Activated naive CD4-positive, alpha-beta T cell (primary cell): ENCODE results near the gene CTDSP1.

ENCODE experiments used
- DNase-seq, 4 experiments: peaks; one replicate each; lab custom pipeline; 2025; lab: John Stamatoyannopoulos, UW

The CTDSP1 gene

DNA sequence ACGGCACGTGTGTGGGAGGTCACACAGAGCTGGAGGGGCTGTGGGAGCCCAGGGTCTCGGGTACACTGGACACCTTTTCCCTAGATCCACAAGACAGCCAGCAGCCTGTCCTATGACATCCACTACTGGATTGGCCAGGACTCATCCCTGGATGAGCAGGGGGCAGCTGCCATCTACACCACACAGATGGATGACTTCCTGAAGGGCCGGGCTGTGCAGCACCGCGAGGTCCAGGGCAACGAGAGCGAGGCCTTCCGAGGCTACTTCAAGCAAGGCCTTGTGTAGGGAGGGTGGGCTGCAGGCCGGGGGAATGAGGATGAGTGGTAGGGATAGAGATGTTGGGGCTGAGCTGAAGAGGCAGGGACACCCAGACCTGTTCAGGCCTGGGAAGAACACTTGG is 25.9 kb downstream of the CTDSP1 start:
- DNase-seq, result no peak

DNA sequence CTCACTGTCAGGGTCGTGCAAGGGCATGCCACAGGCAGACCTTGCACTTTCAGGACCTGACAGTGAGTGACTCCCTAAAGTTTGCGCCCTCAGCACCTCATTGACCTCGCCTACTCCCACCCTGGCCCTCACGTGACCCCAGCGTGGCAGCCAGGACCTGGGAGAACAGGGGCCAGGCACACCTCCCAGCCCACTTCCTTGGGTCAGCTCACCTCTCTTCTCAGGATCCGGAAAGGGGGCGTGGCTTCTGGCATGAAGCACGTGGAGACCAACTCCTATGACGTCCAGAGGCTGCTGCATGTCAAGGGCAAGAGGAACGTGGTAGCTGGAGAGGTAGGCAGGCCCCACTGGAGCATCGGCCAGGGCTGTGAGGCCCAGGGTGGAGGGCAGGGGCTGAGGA is 28.1 kb downstream of the CTDSP1 start:
- no peak for DNase-seq

DNA sequence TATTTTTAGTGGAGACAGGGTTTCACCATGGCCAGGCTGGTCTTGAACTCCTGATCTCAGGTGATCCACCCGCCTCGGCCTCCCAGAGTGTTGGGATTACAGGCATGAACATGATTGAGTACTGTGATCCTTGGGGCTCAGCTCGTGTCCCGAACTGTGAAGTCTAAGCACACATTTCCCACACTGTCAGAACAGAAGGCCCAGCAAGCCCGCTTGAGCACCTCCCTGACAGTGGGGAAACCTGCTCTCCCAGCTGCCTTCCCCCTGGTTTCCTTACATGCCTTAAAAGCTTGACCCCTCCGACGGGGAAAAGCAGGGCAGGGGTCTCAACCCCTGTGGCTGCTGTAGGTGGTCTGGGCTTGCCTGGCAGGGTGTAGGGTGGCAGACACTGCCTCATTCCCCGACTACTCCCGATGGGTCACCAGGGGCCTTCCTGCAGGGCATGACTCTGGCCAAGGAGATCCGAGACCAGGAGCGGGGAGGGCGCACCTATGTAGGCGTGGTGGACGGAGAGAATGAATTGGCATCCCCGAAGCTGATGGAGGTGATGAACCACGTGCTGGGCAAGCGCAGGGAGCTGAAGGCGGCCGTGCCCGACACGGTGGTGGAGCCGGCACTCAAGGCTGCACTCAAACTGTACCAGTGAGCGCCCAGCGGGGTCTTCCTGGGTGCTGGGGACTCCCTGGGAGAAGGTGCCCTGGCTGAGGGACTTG is 29.3 kb downstream of the CTDSP1 start:
- DNase-seq, result no peak

DNA sequence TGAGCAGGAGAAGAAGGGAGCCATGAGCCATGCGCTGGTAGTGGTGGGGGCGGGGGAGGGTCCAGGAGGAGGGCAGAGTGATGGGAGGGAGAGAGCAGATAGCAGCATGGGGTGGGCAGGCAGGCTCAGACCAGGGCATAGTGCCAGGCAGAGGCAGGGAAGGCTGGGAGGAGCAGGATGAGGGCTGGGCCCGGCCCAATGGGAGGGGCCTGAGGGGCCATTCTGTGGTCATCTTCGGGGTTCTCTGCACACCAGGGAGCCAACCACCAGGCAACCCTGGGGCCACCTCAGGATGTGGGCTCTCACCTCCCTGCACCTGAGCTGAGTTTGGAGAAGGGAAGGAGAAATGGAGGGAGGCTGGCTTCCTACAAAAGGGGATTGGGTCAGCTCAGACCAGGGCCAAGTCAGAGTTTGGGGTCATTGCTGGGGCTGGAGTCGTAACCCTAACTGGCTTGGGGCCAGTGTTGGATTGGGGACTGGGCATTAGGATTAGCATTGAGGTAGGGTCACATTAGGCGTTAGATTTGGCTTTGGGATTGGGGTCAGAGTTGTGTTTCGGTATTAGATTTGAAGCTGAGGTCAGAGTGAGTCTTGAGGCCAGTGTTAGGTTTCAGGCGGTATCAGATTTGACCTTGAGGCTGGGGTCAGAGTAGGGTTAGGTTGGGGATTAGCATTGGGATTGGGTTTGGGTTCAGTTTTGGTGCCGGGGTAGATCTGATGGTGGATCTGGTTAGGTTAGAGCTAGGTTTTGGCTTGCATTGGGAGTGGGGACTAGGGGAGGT is 30.4 kb downstream of the CTDSP1 start:
- DNase-seq, result no peak

DNA sequence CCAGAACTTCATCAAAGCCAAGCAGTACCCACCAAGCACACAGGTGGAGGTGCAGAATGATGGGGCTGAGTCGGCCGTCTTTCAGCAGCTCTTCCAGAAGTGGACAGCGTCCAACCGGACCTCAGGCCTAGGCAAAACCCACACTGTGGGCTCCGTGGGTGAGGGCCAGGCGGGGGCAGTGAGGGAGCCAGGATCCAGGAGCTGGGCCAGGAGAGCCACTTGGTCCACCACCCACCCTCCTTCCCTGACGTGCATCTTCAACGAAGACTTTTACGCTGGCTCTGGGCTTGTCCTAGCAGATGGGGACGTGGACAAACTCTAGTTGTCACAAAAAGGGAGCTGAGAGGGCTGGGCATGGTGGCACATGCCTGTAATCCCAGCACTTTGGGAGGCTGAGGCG is 31.1 kb downstream of the CTDSP1 start:
- no peak for DNase-seq

DNA sequence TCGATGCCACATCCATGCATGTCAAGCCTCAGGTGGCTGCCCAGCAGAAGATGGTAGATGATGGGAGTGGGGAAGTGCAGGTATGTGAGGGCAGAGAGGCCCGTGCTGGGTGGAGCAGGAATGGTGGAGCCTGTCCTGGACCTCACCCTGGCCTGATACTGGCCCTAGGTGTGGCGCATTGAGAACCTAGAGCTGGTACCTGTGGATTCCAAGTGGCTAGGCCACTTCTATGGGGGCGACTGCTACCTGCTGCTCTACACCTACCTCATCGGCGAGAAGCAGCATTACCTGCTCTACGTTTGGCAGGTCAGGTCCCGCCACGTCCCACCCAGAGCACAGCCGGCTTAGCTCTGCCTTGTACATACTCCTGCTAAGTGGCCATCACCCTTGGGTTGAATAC is 32.2 kb downstream of the CTDSP1 start:
- no peak for DNase-seq

DNA sequence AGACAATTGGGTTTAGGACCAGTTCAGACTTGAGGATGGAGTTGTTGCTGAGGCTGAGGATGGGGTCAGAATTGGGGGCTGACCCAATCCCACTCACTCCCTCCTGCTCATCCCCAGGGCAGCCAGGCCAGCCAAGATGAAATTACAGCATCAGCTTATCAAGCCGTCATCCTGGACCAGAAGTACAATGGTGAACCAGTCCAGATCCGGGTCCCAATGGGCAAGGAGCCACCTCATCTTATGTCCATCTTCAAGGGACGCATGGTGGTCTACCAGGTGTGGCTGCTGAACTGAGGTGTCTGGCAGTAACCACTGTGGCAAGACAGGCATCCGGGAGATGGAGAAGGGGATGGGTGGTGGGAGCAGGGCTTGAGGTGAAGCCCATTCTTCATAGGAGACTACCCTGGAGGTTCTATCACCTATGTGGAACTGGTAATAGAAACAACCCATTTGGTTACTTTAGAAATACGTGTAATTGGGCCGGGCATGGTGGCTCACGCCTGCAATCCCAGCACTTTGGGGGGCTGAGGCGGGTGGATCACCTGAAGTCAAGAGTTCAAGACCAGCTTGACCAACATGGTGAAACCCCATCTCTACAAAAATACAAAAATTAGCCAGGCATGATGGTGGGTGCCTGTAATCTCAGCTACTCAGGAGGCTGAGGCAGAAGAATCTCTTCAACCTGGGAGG is 33.2 kb downstream of the CTDSP1 start:
- DNase-seq, result no peak

DNA sequence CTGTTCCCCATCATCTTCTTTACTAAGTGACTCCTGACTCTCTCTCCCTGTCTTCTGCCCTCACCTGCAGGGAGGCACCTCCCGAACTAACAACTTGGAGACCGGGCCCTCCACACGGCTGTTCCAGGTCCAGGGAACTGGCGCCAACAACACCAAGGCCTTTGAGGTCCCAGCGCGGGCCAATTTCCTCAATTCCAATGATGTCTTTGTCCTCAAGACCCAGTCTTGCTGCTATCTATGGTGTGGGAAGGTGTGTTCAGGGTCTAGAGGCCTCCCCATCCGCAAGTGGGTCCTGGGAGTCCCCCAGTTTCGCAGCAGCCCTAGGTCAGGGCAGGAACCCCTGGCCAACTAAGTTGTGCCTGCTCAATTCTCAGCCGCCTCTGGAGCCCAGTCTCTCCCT is 34.8 kb downstream of the CTDSP1 start:
- no peak for DNase-seq

DNA sequence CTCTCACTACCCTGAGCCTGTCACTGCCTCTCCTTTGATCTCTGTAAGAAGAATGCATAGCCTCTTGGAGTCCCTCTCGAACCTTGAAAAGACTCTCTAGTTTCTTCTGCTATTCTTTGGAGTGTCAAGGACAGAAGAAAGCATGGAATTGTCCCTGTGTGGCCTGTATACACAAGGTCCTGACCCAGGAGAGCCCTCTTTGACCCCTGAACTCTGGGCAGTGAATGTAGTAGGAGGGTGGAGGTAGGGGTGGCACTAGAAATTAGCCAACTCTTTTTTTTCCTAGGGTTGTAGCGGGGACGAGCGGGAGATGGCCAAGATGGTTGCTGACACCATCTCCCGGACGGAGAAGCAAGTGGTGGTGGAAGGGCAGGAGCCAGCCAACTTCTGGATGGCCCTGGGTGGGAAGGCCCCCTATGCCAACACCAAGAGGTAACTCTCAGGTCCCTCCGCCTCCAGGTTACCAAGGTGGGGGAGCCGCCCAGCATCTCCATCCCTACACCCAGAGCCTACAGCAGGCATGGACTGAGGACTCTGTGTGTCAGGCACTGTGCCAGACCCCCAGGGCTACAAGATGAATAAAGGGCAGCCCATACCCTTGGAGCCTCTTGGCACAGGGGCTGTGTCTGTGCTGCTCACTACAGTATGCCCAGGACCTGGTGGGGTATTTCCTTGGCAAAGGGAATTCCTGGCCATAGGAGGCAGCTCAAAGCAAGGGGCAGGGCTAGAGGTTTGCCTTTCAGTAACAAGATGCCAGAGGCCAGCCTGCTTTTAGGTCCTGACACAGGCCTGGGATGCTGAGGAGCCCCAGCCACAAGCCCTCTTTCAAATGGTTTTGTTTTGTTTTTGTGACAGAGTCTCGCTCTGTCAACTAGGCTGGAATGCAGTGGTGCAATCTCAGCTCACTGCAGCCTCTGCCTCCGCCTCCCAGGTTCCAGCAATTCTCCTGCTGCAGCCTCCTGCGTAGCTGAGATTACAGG is 35.6 kb downstream of the CTDSP1 start:
- DNase-seq, result no peak

DNA sequence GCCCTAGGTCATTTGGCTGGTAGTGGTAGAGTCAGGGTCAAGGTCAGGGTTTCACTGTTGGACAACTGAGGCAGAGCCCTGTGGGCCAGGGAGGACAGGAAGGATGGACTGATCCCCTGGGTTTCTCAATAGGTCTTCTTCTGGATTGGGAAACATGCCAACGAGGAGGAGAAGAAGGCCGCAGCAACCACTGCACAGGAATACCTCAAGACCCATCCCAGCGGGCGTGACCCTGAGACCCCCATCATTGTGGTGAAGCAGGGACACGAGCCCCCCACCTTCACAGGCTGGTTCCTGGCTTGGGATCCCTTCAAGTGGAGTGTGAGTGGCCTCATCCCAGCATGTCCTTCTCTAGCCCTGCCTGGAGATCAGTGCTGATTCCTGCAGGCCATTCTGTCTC is 37.3 kb downstream of the CTDSP1 start:
- DNase-seq, result no peak

DNA sequence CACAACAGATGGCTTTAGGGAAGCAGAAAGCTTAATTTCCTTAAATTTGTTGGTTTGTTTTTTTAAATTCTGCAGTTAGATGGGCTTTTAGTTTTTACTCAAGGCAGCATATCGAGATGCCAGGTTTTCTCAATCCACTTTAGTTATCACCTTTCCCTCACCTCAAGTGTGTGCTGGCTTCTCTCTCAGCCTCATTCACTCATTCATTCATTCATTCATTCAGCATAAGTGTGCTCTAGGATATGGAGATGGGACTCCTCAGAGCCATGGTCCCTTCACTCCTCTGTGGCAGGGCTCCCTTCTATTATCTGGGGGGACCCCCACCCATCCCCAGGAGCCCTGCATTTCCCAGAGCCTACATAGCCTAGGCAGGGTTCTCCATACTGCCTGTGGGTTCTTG is 38.3 kb downstream of the CTDSP1 start:
- DNase-seq, result no peak

DNA sequence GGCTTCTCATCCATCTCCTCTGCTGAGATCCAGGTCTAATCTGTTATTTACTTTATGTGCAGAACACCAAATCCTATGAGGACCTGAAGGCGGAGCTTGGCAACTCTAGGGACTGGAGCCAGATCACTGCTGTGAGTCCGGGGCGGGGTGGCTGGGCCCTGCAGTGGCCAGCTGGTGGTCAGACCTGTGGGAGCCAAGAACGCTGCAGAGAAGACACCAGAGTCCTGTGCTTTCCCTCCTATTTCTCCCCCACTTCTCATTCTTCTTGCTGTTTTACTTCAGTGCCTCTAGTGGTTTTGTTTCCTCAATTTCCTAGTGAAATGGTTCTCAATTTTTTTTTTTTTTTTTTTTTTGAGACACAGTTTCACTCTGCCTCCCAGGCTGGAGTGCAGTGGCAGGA is 38.9 kb downstream of the CTDSP1 start:
- DNase-seq, result no peak

DNA sequence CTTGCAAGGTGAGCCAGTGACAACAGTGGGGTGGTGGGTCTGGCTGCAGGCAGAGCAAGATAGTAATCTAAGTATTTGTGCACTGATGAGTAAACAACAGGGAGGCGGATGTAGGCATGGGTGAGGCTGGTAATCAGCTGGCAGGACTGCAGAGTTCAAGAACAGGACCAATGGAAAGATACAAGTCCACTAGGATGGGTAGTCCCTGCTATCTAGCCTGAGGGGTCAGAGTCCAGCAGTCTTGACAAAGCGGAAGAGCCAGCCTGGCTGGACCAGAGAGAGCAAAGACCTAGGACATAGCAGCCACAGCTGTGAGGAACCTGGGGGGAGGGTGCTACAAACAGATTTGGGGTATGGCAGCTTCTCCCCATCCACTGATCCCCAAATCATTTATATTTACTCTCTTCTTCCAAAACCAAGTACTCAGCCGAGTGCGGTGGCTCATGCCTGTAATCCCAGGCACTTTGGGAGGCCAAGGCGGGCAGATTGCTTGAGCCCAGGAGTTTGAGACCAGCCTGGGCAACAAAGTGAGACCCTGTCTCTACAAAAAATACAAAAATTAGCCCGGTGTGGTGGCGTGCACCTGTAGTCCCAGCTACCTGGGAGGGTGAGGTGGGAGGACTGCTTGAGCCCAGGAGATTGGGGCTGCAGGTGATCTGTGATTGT is 45.2 kb downstream of the CTDSP1 start:
- no peak for DNase-seq

DNA sequence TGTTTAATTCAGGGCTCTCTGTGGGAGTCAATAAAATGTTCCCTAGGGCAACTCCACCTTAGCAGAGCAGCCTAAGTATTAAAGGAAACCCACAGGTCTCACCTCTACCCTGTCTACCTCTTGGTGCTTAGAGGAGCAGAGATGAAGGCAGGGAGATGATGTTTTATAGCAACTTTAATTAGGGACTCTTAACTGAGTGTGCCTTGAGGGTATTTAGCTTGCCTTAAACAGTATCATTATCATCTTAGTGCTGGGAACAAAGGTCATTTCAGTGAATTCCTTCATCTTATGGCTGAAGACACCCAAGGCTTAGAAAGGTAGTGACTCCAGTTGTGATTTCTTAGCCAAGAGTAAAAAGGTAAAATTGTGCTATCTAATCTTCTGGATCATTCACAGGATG is 45.9 kb downstream of the CTDSP1 start:
- DNase-seq, result no peak

DNA sequence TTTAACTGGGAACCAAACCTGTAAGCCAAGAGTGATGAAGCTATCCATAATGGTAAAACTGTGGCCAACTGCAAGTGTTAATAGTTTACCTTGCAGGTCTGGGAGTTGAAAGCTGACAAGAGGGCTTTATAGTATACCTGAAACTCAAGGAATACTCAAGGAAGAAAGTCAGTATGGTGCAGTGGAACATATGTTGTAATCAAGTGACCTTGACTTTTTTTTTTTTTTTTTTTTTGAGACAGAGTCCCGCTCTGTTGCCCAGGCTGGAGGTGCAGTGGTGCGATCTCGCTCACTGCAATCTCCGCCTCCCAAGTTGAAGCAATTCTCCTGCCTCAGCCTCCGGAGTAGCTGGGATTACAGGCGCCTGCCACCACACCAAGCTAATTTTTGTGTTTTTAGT is 46.9 kb downstream of the CTDSP1 start:
- DNase-seq, result no peak

DNA sequence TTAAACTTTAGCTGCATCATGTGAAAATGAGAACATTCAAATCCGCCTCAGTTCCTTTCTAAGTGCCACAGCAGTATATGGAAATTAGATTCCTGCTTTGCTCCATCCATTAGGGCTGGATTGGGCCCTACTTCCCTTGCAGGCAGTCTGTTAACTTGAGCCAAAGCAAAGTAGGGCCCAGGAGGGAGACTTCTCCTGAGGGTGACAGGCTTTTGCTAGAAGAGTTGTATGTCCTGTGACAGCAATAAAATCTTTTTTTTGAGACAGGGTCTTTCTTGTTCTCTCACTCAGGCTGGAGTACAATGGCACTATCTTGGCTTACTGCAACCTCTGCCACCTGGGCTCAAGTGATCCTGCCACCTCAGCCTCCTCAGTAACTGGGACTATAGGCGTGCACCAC is 47.4 kb downstream of the CTDSP1 start:
- no peak for DNase-seq

DNA sequence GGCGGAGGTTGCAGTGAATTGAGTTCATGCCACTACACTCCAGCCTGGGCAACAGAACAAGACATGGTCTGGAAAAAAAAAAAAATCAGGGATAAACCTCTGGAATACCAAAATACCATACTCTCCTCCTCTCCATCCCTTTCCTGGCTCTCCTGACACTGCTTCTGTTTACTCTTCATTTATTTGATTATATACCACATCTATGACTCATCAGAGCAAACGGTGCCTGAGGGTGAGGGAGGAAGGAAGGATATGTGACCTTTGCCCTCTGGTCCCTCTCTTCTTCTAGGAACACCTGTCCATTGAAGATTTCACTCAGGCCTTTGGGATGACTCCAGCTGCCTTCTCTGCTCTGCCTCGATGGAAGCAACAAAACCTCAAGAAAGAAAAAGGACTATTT is 49.3 kb downstream of the CTDSP1 start:
- DNase-seq, result no peak

DNA sequence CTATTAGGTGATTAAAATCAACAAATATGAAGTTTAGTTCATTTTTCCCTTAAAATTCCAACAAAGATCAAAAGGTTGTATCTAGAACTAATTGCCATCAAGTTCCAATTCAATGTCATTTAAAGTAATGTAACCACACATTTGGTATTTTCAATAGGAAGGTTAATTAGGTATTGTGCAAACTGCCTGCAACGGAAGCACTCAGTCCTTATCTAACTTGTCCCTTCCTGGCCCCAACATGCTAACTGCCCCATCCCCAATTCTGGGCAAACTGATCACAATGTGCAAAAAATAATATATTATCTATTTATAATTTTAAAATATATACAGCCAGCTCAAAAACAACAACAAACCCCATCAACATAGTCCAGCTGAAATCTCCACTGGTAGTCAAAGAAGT is 52.4 kb downstream of the CTDSP1 start:
- DNase-seq, result no peak
